H1 (cell line): Measurements from ENCODE around the gene LYZ.

ENCODE experiments used
- CHD1 ChIP-seq: IDR thresholded peaks from 2 replicates; pipeline ENCODE4 v1.6.1; 2012; ENCODE audit warnings: low read depth, low read length, improper control_type of control experiment
- CHD2 ChIP-seq: IDR thresholded peaks from 2 replicates; pipeline ENCODE4 v1.6.1; 2012; ENCODE audit warnings: low read length, improper control_type of control experiment
- CREB1 ChIP-seq: IDR thresholded peaks from 2 replicates; pipeline ENCODE4 v1.6.1; 2012; ENCODE audit warnings: inconsistent platforms
- CTCF ChIP-seq, 3 experiments: IDR thresholded peaks; 1 replicate in 2 of 3; 2 replicates in 1 of 3; pipeline versions ENCODE4 v1.5.1 to v1.6.1; 2011; ENCODE audit warnings: low read length in 3 of 3, mild to moderate bottlenecking in 3 of 3, inconsistent platforms in 2 of 3, low read depth in 1 of 3, moderate library complexity in 1 of 3; ENCODE audit not compliant: insufficient read depth in 1 of 3; ENCODE audit errors: control extremely low read depth in 1 of 3
- EGR1 ChIP-seq: IDR thresholded peaks from 2 replicates; pipeline ENCODE4 v1.6.1; 2011; ENCODE audit warnings: low read depth, low read length, borderline replicate concordance
- EP300 ChIP-seq, 2 experiments: IDR thresholded peaks; 1 replicate in 1 of 2; 2 replicates in 1 of 2; pipeline ENCODE4 v1.6.1; 2011 to 2012; ENCODE audit warnings: low read depth in 2 of 2, low read length in 2 of 2, mild to moderate bottlenecking in 2 of 2, borderline replicate concordance in 1 of 2, inconsistent platforms in 1 of 2, moderate library complexity in 1 of 2
- EZH2 ChIP-seq: fragments of 200-600 bp; sonication (generic); IDR thresholded peaks from 2 replicates; pipeline ENCODE4 v1.7.1; 2012; ENCODE audit warnings: low read depth, mild to moderate bottlenecking, moderate library complexity, low read length, inconsistent platforms; ENCODE audit not compliant: severe bottlenecking
- JUN ChIP-seq: IDR thresholded peaks from 2 replicates; pipeline ENCODE4 v1.6.1; 2011; ENCODE audit warnings: low read depth, mild to moderate bottlenecking, improper control_type of control experiment, low read length
- JUND ChIP-seq: IDR thresholded peaks from 2 replicates; pipeline ENCODE4 v1.6.1; 2011; ENCODE audit warnings: mild to moderate bottlenecking, improper control_type of control experiment, low read length
- POLR2A ChIP-seq, 2 experiments: IDR thresholded peaks; 1 replicate in 1 of 2; 2 replicates in 1 of 2; pipeline ENCODE4 v1.6.1; 2011; ENCODE audit warnings: low read depth in 2 of 2, low read length in 2 of 2, mild to moderate bottlenecking in 2 of 2; ENCODE audit errors: control extremely low read depth in 1 of 2
- SP1 ChIP-seq: IDR thresholded peaks from 2 replicates; pipeline ENCODE4 v1.6.1; 2011; ENCODE audit warnings: low read depth, low read length
- USF2 ChIP-seq: IDR thresholded peaks from 2 replicates; pipeline ENCODE4 v1.6.1; 2011; ENCODE audit warnings: low read length, improper control_type of control experiment
- YY1 ChIP-seq: IDR thresholded peaks from 2 replicates; pipeline ENCODE4 v1.6.1; 2011; ENCODE audit warnings: low read depth, mild to moderate bottlenecking, low read length
- ZNF274 ChIP-seq: IDR thresholded peaks from 2 replicates; pipeline ENCODE4 v1.7.0; 2012; ENCODE audit warnings: low read length, borderline replicate concordance; ENCODE audit errors: extremely low read depth

- TF ChIP-seq CHD1 (no peak), JUN (no peak), CTCF (IDR thresholded peaks at IDR 0.05; ENCODE audit: control extremely low read depth in 1 of 3, insufficient read depth in 1 of 3, low read depth in 1 of 3, low read length in 3 of 3) (no peak), EP300 (IDR thresholded peaks at IDR 0.05; ENCODE audit: borderline replicate concordance in 1 of 2, low read depth in 2 of 2, low read length in 2 of 2) (no peak), JUND (no peak), CHD2 (no peak), POLR2A (IDR thresholded peaks at IDR 0.05; ENCODE audit: control extremely low read depth in 1 of 2, low read depth in 2 of 2, low read length in 2 of 2) (no peak), SP1 (no peak), EZH2 (no peak), ZNF274 (no peak), EGR1 (no peak), YY1 (no peak), USF2 (no peak), CREB1 (no peak)
These were observed 38.7 kb upstream of the LYZ start for GRCh38 chr12:69309461-69309860.
